Measurements from ENCODE around the gene C11orf21.

- TF ChIP-seq CTCF (IDR thresholded peaks at IDR 0.05) (no peak), POLR2A (IDR thresholded peaks at IDR 0.05) (no peak), EP300 (IDR thresholded peaks at IDR 0.05) (no peak)
These were observed 51.2 kb downstream of the C11orf21 start for GRCh38 chr11:2250485-2250884.

Data from upper lobe of left lung (tissue), 4 donors.